ENCODE data around the gene C5orf46.
"Not testable (repeated sequence)": the region's sequence is repeated elsewhere in the genome, so short reads cannot be mapped to it uniquely, and the experiment has no call there.

Gene C5orf46

DNA sequence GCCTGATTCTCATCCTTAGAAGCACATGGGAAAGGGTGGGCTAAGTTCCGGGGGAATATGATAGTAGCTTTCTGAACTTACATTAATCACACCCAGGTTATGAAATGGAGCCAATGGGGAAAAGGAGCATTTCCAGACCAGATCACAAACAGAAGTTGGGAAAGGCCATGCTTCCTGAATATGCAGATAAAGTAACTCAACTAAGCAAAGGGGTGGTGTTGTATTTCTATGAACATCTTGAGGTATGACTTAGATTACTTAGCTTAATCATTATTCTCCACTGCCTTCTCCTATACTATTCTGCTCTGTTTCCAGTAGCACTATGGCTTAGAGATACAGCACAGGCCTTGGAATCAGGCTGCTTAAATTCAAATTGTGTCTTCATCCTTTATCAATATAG, 10.5 kb downstream of the C5orf46 start:
- no peak for DNase-seq (ENCODE audit: extremely low read depth in 1 of 2, low read depth in 1 of 2)

GRCh38 chr5:147893820-147894219, 12.5 kb downstream of the C5orf46 start:
- no peak for DNase-seq (ENCODE audit: extremely low read depth in 1 of 2, low read depth in 1 of 2)

DNA sequence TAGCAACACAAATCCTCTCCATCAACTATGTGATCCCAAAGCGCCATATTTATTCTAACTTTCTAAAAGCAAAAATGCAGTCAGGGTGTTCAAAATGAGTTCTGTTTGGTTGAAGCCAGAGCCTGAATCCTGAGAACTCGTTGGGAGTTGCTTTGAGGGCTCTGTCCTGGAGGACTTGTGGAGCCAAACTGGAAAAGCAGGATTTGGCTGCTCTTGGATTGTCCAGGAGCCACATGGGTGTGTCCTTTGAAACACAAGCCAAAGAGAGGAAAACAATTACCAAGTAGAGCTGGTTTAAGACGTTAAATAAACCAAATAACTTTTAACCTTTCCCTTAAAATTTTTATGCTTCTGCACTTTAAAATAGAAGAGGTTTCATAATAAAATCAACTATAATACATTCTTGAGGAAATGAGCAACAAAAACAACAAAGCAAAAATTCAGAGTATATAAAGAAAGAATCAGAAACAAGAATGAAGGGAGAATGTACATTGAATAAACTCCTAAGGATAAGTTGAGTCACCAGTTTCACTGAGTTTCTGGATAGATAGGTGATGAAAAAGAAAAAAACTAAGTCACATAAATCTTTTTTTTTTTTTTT, 13.5 kb downstream of the C5orf46 start:
- DNase-seq (ENCODE audit: extremely low read depth in 1 of 2, low read depth in 1 of 2): no peak

DNA sequence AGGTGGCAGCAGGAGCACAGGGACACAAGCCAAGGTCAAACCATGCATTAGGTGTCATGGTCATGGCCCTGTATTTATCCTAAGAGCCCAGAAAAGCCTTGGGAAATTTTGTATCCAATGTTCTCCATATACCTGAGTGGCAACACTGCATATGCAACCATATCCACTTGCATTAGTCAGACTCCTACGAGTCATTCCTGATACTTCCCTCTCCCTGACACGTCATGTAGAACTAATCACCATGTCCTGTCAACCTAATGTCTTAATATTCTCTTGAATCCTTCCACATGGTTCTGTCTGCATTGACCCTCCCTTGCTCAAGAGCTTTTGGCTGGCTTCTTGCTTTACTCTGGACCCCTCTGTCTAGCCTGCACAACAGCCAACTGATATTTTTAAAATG, 18.4 kb downstream of the C5orf46 start:
- no peak for DNase-seq (ENCODE audit: extremely low read depth in 1 of 2, low read depth in 1 of 2)

DNA sequence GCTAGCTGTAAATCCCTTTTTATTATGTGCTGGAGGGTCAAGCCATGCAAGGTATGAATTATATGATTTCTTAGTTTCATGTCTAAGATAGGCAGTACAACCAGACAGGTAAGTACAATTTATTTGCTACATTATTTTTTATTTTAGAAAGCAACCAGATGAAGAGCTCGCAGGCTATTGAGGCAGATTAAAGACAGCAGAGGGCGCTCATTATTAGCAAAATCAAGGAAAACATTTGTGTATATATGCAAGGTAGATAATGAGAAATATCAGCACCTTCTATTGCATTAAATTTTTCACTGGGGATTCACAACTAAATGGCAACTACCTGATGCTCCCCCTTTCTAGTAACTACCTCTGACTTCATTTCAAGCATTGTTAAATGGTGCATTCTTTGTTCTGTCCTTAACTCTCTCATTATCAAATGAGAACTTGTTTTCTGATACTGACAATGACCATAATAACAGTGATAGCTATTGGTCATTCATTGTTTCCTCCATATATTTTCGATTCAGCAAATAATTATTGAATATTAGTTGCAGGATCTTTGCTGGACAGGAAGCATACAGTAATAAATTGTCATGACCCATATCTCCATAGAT, 19.2 kb downstream of the C5orf46 start:
- DNase-seq (ENCODE audit: extremely low read depth in 1 of 2, low read depth in 1 of 2): no peak

DNA sequence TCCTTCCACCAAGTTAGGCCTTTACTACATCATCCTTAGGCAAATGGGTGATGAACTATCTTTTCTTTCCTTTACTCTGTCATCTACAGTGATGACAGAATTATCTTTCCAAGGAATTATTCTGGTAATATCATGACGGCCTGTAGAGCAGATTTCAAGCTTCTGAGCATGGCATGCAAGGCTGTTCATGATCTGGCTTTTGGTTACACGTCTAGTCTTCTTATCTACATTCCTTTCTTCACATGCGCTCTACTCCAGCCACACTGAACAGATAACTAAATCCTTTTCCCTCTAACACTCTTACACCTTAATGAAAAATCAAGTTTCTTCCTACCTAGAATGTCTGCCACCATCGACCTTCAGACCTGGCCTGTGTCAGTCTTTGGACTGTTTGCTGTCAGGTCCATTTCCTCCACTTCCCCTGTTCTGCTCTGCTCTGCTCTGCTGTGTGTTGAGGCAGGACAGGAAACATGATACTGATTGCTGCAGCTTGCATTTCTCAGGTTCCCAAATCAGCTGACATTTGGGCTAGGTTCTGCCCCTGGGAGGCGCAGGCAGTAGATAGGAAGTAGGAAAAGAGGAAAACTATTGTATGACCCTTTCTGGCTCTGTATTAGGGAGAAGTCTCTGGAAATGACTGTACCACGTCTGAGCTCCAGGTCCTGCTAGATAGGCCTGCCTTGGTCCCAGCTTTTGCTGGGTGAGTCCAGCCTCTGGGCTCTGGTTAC, 23.6 kb downstream of the C5orf46 start:
- no peak for DNase-seq (ENCODE audit: extremely low read depth in 1 of 2, low read depth in 1 of 2)

- no peak for DNase-seq (ENCODE audit: extremely low read depth in 1 of 2, low read depth in 1 of 2)
Observed at GRCh38 chr5:147880487-147880886, 25.9 kb downstream of the C5orf46 start.

DNA sequence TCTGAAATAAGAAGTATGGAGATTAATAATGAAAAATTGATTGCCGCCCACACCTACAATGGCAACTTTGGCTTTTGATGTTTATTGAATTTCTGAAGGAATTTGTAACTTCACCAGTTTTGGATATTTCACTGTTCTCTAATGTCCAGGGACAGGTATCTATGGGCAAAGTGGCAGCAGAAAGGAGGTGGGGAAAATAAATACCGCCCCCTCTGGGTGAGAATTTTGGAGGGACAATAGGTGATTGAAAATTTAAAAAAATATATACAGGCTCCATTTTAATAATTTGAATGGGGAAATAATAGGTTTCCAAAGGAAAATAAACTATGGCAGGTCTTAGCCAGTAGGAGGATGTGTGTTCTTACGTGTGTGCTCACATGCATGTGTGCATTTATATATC, 26.6 kb downstream of the C5orf46 start:
- no peak for DNase-seq (ENCODE audit: extremely low read depth in 1 of 2, low read depth in 1 of 2)

GRCh38 chr5:147878066-147878759, 28.1 kb downstream of the C5orf46 start, which contains the start of gene SCGB3A2:
SCGB3A2 (plus strand) TSS chr5:147878711; CDS start chr5:147878804, 93 bp downstream.
- no peak for DNase-seq (ENCODE audit: extremely low read depth in 1 of 2, low read depth in 1 of 2)

DNA sequence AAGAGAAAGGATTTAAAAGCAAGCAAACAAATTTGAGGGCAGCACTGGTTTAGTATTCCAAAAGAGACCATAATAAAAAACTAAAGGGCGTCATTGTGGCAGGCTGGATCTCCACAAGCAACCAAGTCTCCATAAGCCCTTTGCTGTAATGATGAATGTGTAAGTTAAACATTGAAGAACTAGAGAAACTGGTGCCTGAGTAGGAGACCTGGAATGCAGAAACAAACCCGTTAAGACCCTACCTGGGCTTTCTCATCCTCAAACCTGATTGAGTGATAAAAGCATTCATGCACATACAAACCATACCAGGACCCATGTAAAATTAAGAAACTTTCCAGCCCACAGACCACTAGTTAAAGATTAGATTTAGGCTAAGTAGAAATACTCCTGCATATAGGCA, 29.7 kb downstream of the C5orf46 start:
- no peak for DNase-seq (ENCODE audit: extremely low read depth in 1 of 2, low read depth in 1 of 2)

DNA sequence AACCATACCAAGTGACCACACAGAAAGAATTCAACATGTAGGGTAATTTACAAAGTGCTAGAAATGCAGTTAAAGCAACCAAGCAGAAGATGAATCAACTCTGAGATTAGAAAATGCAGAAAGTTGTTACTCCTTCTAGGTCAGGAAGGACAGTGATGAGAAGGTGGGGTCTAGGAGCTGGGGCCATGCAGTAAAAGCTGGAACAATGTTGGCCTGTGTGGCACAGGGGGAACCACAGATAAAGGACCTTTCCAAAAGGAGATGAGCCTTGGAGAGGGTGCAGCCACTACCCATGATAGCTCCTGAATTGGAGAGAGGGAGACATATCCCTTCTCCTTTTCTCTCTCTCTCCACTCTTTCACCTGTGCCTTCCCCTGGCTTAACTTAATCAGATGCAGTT, 30.2 kb downstream of the C5orf46 start:
- no peak for DNase-seq (ENCODE audit: extremely low read depth in 1 of 2, low read depth in 1 of 2)

DNA sequence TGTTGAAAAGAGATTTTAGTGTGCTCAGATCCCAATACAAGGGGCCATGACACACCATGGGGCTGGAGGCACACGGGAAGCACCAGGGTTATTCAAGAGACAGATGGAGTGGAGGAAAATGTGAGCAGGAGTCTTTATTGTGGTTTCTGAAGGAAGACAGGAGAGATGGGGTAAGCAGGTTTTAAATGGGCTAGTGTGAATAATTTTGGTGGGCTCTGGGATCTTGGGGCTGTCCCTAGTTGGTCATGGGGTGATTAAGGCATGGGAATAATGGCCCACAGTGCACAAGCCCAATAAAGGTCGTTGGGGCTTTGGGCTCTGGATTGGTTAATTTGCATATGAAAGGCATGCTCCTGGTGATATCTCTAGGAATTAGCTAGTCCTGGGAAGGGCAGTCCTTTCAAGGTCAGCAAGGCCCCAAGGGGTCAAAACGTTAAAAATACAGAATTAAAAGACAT, 31.4 kb downstream of the C5orf46 start:
- DNase-seq (ENCODE audit: extremely low read depth in 1 of 2, low read depth in 1 of 2): no peak

- DNase-seq (ENCODE audit: extremely low read depth in 1 of 2, low read depth in 1 of 2): not testable (repeated sequence)
Observed at GRCh38 chr5:147874118-147874875, 32.0 kb downstream of the C5orf46 start.

- DNase-seq (ENCODE audit: extremely low read depth in 1 of 2, low read depth in 1 of 2): not testable (repeated sequence)
Observed at GRCh38 chr5:147872744-147873435, 33.4 kb downstream of the C5orf46 start.

DNA sequence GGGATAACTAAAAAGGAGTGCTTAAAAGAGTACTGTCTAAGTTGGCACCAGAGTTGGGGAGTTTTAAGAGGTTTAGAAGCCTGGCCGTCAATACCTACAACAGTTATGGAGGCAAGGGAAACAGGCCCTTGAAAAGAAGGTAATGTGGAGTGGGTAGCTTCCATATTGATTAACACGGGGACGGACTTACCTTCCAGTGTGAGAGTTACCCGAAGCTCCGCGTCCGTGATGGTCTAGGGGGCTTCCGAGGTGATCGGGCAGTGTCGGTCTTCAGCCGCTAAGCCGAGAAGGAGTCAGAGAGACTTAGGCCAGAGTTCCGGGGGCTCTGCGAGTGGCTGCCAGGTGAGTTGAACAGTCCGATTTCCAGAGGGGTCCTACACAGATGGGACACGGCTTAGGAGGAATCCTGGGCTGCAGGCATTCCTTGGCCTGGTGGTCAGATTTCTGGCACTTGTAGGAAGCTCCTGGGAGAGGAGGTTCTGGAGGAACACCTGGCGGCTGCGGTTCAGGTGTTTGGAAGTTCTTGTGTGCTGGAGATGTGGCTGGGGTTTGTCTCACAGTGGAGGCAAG, 34.3 kb downstream of the C5orf46 start:
- not testable (repeated sequence) for DNase-seq (ENCODE audit: extremely low read depth in 1 of 2, low read depth in 1 of 2)

DNA sequence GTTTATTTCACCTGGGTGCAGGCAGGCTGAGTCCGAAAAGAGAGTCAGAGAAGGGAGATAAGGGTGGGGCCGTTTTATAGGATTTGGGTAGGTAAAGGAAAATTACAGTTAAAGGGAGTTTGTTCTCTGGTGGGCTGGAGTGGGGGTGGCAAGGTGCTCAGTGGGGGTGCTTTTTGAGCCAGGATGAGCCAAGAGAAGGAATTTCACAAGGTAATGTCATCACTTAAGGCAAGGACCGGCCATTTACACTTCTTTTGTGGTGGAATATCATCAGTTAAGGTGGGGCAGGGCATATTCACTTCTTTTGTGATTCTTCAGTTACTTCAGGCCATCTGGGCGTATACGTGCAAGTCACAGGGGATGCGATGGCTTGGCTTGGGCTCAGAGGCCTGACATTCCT, 36.4 kb downstream of the C5orf46 start:
- DNase-seq (ENCODE audit: extremely low read depth in 1 of 2, low read depth in 1 of 2): not testable (repeated sequence)

GRCh38 chr5:147869112-147869511, 37.2 kb downstream of the C5orf46 start:
- DNase-seq (ENCODE audit: extremely low read depth in 1 of 2, low read depth in 1 of 2): no peak

DNA sequence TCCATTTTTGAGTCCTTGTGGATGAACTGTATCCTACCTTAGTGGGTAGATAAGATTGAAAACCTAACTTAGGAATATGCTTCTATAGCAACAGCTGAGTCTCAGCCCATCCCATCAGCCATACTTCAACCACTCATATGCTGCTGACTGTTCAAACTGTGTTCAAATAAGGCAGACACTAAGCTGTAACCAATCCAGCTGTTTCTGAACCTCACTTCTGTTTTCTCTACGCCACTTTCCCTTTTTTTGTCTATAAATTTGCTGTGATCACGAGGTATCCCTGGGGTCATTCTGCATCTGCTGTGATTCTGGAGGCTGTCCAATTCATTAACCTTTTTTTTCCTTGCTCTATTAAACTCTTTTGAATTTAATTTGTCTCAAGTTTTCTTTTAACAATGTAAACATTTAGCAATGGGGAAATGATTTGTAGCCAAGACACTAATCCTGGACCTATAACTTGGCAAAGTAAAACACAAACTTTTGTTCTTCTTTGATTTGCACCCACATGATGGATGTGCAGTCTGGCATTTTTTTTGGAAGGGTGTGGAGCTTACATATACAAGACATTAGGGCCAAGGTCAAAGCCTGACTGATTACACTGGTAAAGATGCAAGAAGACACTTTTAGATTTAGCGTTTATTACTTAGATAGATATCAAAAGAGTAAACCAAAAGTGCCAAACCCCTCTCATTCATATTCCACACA, 42.7 kb downstream of the C5orf46 start:
- no peak for DNase-seq (ENCODE audit: extremely low read depth in 1 of 2, low read depth in 1 of 2)

- DNase-seq (ENCODE audit: extremely low read depth in 1 of 2, low read depth in 1 of 2): no peak
Observed at GRCh38 chr5:147860641-147861025, 45.7 kb downstream of the C5orf46 start.
